ACC112 (cell line): Measurements from ENCODE around the gene CCDC27.

Experiments used
- H2AFZ ChIP-seq: fragments of 200-600 bp; sonication (generic); one replicate; pipeline ENCODE4 v1.6.0; 2017; ENCODE audit warnings: antibody characterized with exemption, low read length; ENCODE audit not compliant: unreplicated experiment
- H3K27ac ChIP-seq: fragments of 200-600 bp; sonication (generic); 2 replicates; pipeline ENCODE4 v1.5.1; 2014; ENCODE audit warnings: low read depth, mild to moderate bottlenecking, antibody characterized with exemption, low read length, moderate library complexity
- H3K27me3 ChIP-seq: fragments of 200-600 bp; sonication (generic); 2 replicates; pipeline ENCODE4 v1.6.1; 2014; ENCODE audit warnings: mild to moderate bottlenecking, antibody characterized with exemption, low read length, moderate library complexity, mixed read lengths; ENCODE audit not compliant: insufficient read depth
- H3K36me3 ChIP-seq: fragments of 200-600 bp; sonication (generic); 2 replicates; pipeline ENCODE4 v1.6.1; 2016; ENCODE audit warnings: mild to moderate bottlenecking, antibody characterized with exemption, low read length, moderate library complexity, mixed read lengths; ENCODE audit not compliant: insufficient read depth
- H3K4me1 ChIP-seq: fragments of 200-600 bp; sonication (generic); one replicate; pipeline ENCODE4 v1.6.1; 2016; ENCODE audit warnings: low read length, mixed read lengths; ENCODE audit not compliant: insufficient read depth, unreplicated experiment, control insufficient read depth
- H3K4me3 ChIP-seq: fragments of 200-600 bp; sonication (generic); 2 replicates; pipeline ENCODE4 v1.5.1; 2014; ENCODE audit warnings: mild to moderate bottlenecking, low read depth, low read length
- H3K79me2 ChIP-seq: fragments of 200-600 bp; sonication (generic); one replicate; pipeline ENCODE4 v1.6.0; 2016; ENCODE audit warnings: low read length; ENCODE audit not compliant: control insufficient read depth, unreplicated experiment, insufficient read depth

CCDC27 gene

GRCh38 chr1:3777647-3778589 lies 25.7 kb downstream of the CCDC27 start:
- peaks cover 9% of the 10 kb centered on the region for H3K4me1 ChIP-seq
- no peaks in the 10 kb centered on the region for H3K79me2 ChIP-seq
- H2AFZ ChIP-seq, result no peak overlapping the region
- no peak overlapping the region for H3K27ac ChIP-seq
- H3K27me3 ChIP-seq, result no peaks in the 10 kb centered on the region
- peaks cover 10% of the 10 kb centered on the region; the same call in 1 of the 2 replicates for H3K36me3 ChIP-seq
- no peak overlapping the region for H3K4me3 ChIP-seq

GRCh38 chr1:3778590-3779264 lies 26.5 kb downstream of the CCDC27 start:
- Histone ChIP-seq H3K79me2 (no peaks in the 10 kb centered on the region), H3K27ac (no peak overlapping the region), H3K4me1 (peaks cover 9% of the 10 kb centered on the region), H3K27me3 (no peaks in the 10 kb centered on the region), H3K4me3 (no peak overlapping the region), H2AFZ (no peak overlapping the region), H3K36me3 (peaks cover 10% of the 10 kb centered on the region; the same call in 1 of the 2 replicates)

GRCh38 chr1:3779265-3779911 lies 27.1 kb downstream of the CCDC27 start:
- Histone ChIP-seq H3K27me3 (no peaks in the 10 kb centered on the region), H3K4me1 (peaks cover 9% of the 10 kb centered on the region), H3K36me3 (peaks cover 10% of the 10 kb centered on the region; the same call in 1 of the 2 replicates), H3K4me3 (no peak overlapping the region), H3K27ac (no peak overlapping the region), H2AFZ (no peak overlapping the region), H3K79me2 (no peaks in the 10 kb centered on the region)

GRCh38 chr1:3779912-3780416 lies 27.7 kb downstream of the CCDC27 start:
- peaks cover 10% of the 10 kb centered on the region; the same call in 1 of the 2 replicates for H3K36me3 ChIP-seq
- H3K79me2 ChIP-seq, result no peaks in the 10 kb centered on the region
- no peak overlapping the region for H3K4me3 ChIP-seq
- no peak overlapping the region for H3K27ac ChIP-seq
- H3K27me3 ChIP-seq, result no peaks in the 10 kb centered on the region
- H3K4me1 ChIP-seq, result peaks cover 8% of the 10 kb centered on the region
- H2AFZ ChIP-seq, result no peak overlapping the region

GRCh38 chr1:3780901-3781300 lies 28.7 kb downstream of the CCDC27 start:
- Histone ChIP-seq H3K79me2 (no peaks in the 10 kb centered on the region), H3K27me3 (no peaks in the 10 kb centered on the region), H3K36me3 (peaks cover 12% of the 10 kb centered on the region; the same call in 1 of the 2 replicates), H3K27ac (no peak overlapping the region), H2AFZ (no peak overlapping the region), H3K4me3 (no peak overlapping the region), H3K4me1 (peaks cover under 1% of the 10 kb centered on the region)

- no peak overlapping the region for H3K4me3 ChIP-seq
- H3K27me3 ChIP-seq, result no peaks in the 10 kb centered on the region
- H2AFZ ChIP-seq, result no peak overlapping the region
- H3K27ac ChIP-seq, result no peak overlapping the region
- peaks cover 15% of the 10 kb centered on the region for H3K79me2 ChIP-seq
- peaks cover 12% of the 10 kb centered on the region; the same call in 1 of the 2 replicates for H3K36me3 ChIP-seq
- no peaks in the 10 kb centered on the region for H3K4me1 ChIP-seq
These were observed 31.6 kb downstream of the CCDC27 start for GRCh38 chr1:3783651-3784474.

GRCh38 chr1:3785045-3785444 lies 32.8 kb downstream of the CCDC27 start:
- H3K27me3 ChIP-seq, result no peaks in the 10 kb centered on the region
- H3K4me1 ChIP-seq, result no peaks in the 10 kb centered on the region
- peaks cover 12% of the 10 kb centered on the region; the same call in 1 of the 2 replicates for H3K36me3 ChIP-seq
- H3K27ac ChIP-seq, result no peak overlapping the region
- peaks cover 27% of the 10 kb centered on the region for H3K79me2 ChIP-seq
- H3K4me3 ChIP-seq, result no peak overlapping the region
- H2AFZ ChIP-seq, result no peak overlapping the region

- Histone ChIP-seq H2AFZ (no peak overlapping the region), H3K79me2 (peaks cover 33% of the 10 kb centered on the region), H3K36me3 (peaks cover 6% of the 10 kb centered on the region; the same call in 1 of the 2 replicates), H3K27ac (no peak overlapping the region), H3K4me1 (no peaks in the 10 kb centered on the region), H3K27me3 (no peaks in the 10 kb centered on the region), H3K4me3 (no peak overlapping the region)
These were observed 33.4 kb downstream of the CCDC27 start for GRCh38 chr1:3785456-3786157.

GRCh38 chr1:3786468-3787348 lies 34.5 kb downstream of the CCDC27 start:
- H3K4me1 ChIP-seq, result no peaks in the 10 kb centered on the region
- H3K27me3 ChIP-seq, result no peaks in the 10 kb centered on the region
- no peak overlapping the region for H3K4me3 ChIP-seq
- peaks cover 40% of the 10 kb centered on the region for H3K79me2 ChIP-seq
- H3K36me3 ChIP-seq, result 0 out of 2 replicates have a peak, but pooled peaks cover 2% of the 10 kb centered on the region
- no peak overlapping the region for H3K27ac ChIP-seq
- no peak overlapping the region for H2AFZ ChIP-seq
